Left forelimb (tissue), 1 donor: ENCODE data around the gene SLC26A6.

Experiments
- DNase-seq: peaks from one replicate; pipeline ENCODE4 v3.0.0-alpha.2; 2018; ENCODE audit warnings: low spot score

The SLC26A6 gene

DNA sequence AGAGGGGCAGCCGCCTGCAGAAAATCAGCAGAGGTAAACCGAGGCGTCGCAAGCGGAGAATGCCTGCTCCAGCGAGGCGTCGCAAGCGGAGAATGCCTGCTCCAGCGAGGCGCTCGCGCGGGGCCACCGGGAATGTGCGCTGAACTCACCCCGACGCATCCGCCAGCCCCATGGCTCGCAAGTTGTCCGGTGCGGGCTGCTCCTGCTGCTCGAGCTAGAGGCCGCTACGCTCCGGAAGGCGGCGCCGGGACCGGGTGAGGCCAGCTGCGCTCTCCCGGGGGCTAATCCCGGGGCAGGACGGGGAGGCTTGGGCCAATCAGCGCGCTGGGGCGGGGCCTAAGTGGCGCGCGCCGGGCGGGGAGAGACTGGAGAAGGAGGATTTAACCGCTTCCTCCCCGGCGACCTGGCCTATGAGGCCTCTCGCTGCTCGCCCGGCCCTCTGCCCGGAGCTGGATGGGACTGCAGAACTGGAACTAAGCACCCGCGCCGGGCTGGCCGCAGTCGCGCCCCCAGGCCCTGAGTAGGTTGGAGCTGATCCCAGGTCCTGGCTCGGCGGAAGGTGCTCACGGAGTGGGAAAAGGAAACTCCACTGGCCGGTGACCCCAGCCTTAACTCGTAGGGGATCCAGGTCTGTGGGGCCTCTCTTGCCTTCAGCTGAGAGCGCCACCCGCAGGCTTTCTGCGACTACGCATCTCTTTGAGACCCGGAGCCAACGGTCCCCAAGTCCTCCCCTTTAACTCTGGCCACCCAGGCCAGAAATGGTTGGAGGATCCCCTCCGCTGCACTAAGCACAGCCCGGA lies at the start of gene SLC26A6:
SLC26A6 (minus strand) TSS at position 240 of the 800 bp plus-strand sequence; CDS start at position 172, 68 bp downstream.
- DNase-seq = peak; percentile 98

GRCh38 chr3:48684480-48685143 lies 49.4 kb upstream of the SLC26A6 start:
- DNase-seq = no peak

GRCh38 chr3:48684054-48684349 lies 48.7 kb upstream of the SLC26A6 start:
- DNase-seq = no peak

GRCh38 chr3:48682786-48683185 lies 47.5 kb upstream of the SLC26A6 start:
- no peak for DNase-seq

- DNase-seq = no peak
Observed at GRCh38 chr3:48681974-48682610, 46.8 kb upstream of the SLC26A6 start.

GRCh38 chr3:48681541-48681880 lies 46.2 kb upstream of the SLC26A6 start:
- no peak for DNase-seq

DNA sequence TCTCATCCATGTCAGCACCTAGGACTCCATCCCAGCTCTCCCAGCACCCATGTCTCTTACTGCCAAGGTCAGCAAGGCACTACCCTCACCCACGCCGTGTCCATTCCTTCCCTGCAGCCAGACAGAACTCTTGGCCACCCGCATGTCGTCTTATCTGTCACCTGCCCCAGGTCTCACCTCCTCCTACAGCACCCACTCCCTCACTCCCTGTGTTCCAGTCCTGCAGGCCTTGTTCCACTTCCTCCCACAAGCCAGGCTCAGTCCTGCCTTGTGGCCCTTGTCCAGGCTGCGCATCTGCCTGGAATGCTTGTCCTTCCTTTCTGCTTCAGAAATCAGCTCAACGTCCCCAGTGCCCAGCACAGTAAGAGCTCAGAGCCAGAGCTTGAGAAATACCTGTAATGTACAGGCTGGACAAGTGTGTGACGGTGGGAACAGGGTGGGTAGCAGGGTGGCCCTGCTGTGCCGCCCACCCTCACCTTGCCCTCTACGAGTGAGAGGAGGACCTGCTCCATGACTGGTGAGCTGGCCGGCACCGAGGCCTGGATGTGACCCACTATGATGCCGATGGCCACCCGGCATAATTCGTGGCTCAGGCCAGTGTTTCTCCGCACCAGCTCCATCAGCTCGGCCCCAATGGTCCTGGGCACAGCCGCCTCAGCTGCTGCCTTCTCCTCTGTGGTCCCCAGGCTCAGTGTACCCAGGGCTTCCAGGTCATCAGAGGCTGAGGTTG lies 45.7 kb upstream of the SLC26A6 start:
- no peak for DNase-seq

DNA sequence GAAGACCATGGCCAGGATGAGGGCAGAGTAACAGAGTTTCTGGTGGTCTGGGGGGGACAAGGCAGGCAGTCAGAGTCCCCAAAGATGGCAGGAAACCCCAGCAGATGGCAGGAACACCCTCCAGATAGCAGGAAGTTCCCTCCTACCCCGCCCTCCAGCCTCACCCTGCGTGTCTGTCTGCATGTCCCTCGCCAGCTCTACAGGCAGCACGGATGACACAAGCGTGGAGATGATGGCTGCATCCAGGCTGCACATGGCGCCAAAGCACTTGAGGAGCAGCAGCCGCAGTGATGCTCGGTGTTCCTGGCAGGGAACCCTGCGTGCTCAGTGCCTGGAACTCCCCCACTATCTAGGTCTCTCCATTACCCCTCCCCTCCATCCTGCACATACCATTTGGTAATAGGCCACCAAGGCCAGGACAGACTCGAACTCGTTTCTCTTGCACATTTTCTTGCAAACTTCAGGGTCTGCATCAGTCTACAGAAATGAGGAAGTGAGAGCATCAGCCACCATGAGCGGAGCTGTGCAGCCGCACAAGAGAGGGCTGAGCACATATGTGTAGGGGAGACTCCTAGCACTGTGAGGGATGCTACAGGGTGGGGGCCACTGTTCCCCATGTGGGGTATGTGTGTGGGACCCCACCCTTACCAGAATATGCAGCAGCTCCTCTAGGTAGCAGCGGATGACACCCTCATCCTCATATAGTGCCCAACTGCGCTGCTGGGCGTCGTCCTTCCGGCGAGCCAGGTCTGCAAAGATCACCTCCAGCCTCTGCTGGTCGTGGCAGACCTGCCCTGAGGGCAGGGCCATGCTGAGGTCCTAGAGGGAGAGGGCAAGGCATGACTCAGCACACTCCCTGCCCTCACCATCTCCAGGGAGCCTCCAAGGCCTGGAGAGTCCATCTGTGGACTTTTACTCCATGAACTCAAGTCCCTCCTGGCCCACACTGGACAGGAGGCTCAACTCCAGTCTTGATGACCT lies 44.4 kb upstream of the SLC26A6 start:
- no peak for DNase-seq

- DNase-seq = no peak
Observed at GRCh38 chr3:48678566-48679380, 43.5 kb upstream of the SLC26A6 start.

GRCh38 chr3:48678056-48678455 lies 42.8 kb upstream of the SLC26A6 start:
- no peak for DNase-seq

- no peak for DNase-seq
Observed at GRCh38 chr3:48674505-48674904, 39.2 kb upstream of the SLC26A6 start.

- DNase-seq = no peak
Observed at GRCh38 chr3:48672522-48672921, 37.3 kb upstream of the SLC26A6 start.

DNA sequence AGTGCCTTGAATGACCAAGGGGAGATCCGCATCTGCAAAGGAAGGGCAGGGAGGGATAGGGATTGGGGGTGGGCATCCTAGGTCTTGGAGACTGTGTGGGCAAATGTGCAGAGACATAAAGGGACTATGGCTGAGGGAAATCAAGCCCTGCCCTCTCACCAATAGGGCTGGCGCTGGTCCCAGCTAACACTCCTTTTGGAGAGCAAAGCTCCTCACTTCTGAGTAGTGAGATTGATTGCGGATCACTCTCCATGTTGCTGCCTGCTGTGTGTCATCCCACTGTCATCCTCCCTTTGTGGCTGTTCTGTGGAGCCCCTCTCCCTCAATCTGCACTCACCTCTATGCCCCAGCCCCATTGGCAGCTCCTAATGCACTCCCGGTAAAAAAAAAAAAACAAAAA lies 29.7 kb upstream of the SLC26A6 start:
- no peak for DNase-seq

DNA sequence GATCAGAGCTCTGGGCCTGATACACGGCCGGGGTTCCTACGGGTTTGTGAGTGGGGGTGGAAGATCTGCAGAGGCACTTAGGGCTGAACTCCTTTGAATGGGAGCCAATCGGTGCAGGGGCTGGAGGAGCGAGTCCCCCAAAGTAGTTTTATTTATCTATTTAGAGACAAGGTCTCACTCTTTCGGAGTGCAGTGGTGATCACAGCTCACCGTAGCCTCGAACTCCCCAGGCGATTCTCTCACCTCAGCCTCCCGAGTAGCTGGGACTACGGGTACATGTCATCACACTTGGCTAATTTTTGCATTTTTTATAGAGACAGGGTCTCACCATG lies 29.0 kb upstream of the SLC26A6 start:
- DNase-seq = no peak

GRCh38 chr3:48663489-48664312 lies 28.4 kb upstream of the SLC26A6 start:
- peak; percentile 90 for DNase-seq

DNA sequence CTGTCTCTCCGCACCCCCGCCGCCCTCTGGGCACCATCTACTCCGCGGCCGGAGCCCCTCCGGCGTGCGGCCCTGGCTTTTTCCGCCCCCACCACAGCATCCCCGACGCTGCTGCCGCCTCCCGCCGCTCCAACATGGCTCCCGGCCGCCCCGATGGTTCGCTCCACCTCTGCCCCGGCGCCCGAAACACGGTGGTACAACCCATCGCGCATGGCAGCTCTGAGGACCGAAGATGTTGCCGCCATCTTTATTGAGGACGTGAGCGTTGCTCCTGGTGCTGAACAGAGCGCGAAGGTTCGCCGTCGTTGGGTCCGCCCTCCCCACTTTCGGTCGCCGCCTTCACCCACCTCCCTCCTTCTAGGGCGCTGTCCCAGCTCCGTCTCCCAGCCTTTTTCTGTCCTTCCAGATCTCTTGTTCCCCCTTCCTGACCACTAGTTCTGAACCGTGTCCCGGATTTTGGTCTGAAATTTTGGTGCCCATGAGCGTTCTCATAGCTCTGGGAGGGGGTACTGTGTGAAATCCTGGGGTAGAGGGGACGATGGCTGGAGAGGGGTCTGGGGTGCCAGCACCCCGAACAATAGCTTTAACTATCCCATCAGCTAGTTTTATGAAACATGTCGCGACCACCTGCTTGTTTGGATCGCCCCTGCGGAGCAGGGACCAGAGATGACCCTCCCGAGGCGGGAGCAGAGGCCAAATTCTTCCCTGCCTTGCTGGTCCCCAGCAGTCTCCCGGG lies 27.7 kb upstream of the SLC26A6 start, which contains the start of gene CELSR3:
CELSR3 (minus strand) TSS at position 134 of the 736 bp plus-strand sequence. CDS start 252 bp downstream, outside the sequence.
- DNase-seq = peak; percentile 76

DNA sequence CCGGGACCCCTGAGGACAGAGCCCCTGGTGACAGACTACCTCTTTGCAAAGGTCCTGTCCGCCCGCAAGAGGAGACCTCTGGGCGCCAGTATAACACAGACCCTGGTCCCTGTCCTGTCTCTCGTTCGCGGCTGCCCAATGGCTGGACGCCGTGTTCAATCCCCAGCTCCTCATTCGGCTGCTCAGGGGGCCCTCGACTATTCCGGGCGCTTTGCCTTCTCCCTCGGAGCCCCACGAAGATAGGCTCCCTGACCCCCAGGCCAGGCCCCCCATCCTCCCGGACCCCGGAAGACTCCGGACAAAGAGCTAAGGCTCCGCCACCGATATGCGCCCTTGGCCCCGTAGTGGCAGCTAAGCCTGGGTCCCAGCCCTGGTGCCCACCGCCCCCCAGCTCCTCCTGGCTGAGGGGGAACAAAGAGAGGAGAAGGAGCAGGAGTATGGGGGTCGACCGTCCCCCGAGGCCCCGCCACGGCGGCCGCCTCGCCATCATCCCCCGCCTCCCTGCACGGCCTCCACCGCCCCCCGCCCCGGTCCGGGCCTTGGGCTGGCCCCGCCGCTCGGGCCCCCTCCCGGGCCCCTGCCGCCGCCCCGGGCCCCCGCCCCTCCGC lies 27.0 kb upstream of the SLC26A6 start:
- no peak for DNase-seq

- peak; percentile 89 for DNase-seq
Observed at GRCh38 chr3:48661501-48662144, 26.4 kb upstream of the SLC26A6 start.
